ENCODE data around the gene RLF.

- TF ChIP-seq CTCF (IDR thresholded peaks at IDR 0.05; ENCODE audit: low read length) (no peak), EZH2 (IDR thresholded peaks at IDR 0.05; ENCODE audit: borderline replicate concordance, low read length) (no peak)
These were observed 38.3 kb upstream of the RLF start for GRCh38 chr1:40122855-40123254.
